ENCODE results near the gene ZNF334. TPM values are rescaled to one million over a fixed set of nuclear protein-coding genes. Genes with fewer than 3 reads are reported as not detected.
A peak's percentile ranks its signal among the peaks of the same experiment; 100 is the strongest.

The ZNF334 gene
- total RNA-seq, 1 donor from 2014 or later: 21.4 TPM

DNA sequence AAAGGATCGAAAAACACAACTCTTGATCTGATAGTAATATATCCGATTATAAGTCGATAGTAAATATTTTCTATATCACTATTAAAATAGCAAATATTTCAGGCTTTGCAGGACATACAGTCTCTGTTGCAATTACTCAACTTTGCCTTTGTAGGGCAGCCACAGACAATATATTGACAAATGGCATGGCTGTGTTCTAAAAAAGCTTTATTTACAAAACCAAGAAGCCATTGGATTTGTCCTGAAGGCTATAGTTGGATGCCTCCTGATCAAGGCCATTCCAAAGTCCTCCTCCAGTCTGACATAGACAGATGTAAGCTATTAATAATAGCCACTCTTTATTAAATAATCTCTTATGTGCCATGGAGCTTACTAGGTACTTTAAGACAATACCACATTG is 31.2 kb upstream of the ZNF334 start:
- TF ChIP-seq, protein P1, sequence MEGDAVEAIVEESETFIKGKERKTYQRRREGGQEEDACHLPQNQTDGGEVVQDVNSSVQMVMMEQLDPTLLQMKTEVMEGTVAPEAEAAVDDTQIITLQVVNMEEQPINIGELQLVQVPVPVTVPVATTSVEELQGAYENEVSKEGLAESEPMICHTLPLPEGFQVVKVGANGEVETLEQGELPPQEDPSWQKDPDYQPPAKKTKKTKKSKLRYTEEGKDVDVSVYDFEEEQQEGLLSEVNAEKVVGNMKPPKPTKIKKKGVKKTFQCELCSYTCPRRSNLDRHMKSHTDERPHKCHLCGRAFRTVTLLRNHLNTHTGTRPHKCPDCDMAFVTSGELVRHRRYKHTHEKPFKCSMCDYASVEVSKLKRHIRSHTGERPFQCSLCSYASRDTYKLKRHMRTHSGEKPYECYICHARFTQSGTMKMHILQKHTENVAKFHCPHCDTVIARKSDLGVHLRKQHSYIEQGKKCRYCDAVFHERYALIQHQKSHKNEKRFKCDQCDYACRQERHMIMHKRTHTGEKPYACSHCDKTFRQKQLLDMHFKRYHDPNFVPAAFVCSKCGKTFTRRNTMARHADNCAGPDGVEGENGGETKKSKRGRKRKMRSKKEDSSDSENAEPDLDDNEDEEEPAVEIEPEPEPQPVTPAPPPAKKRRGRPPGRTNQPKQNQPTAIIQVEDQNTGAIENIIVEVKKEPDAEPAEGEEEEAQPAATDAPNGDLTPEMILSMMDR (conservative IDR thresholded peaks at IDR 0.05): no peak
- H3K36me3 Mint-ChIP-seq (ENCODE audit: low read depth): no peaks in the 10 kb centered on the region
- H3K9me3 Mint-ChIP-seq: no peaks in the 10 kb centered on the region
- H3K4me1 Mint-ChIP-seq: no peaks in the 10 kb centered on the region
- H3K4me3 Mint-ChIP-seq: no peak overlapping the region
- DNase-seq (ENCODE audit: low read depth, low spot score): no peak
- peaks cover under 1% of the 10 kb centered on the region for H3K27me3 Mint-ChIP-seq (ENCODE audit: low read depth)
- no peak overlapping the region for H3K27ac Mint-ChIP-seq (ENCODE audit: unreplicated experiment)

DNA sequence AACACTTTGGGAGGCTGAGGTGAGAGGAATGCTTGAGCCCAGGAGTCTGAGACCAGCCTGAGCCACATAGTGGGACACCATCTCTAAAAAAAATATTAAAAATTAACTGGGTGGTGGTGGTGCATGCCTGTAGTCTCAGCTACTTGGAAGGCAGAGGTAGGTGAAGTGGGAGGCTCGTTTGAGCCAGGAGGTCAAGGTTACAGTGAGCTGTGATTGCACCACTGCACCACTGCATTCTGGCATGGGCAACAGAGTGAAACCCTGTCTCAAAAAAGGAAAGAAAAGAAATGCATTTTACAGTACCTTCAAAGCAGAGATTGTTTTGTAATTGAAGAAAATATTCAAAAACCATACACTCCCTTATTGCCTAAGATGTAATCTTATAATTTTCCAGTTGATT is 30.6 kb upstream of the ZNF334 start:
- Mint-ChIP-seq H3K9me3 (no peaks in the 10 kb centered on the region), H3K4me1 (no peaks in the 10 kb centered on the region), H3K4me3 (no peak overlapping the region), H3K27ac (ENCODE audit: unreplicated experiment) (no peak overlapping the region), H3K27me3 (ENCODE audit: low read depth) (peaks cover 5% of the 10 kb centered on the region), H3K36me3 (ENCODE audit: low read depth) (no peaks in the 10 kb centered on the region)
- no peak for DNase-seq (ENCODE audit: low read depth, low spot score)
- TF ChIP-seq, protein P1 (conservative IDR thresholded peaks at IDR 0.05): no peak

DNA sequence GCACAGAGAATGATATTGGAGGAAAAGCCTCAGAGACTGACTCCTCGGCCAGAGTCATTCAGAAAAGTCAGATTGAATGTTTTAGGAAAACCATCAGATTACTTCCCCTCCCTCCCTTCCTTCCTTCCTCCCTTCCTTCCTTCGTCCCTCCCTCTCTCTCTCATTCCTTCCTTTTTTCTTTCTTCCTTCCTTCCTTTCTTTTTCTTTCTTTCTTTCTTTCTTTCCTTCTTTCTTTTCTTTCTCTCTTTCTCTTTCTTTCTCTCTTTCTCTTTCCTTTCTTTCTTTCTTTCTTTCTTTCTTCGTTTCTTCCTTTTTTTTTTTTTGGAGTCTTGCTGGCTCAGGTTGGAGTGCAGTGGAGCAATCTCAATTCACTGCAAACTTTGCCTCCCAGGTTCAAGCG is 29.7 kb upstream of the ZNF334 start:
- Mint-ChIP-seq H3K4me1 (no peaks in the 10 kb centered on the region), H3K27ac (ENCODE audit: unreplicated experiment) (no peak overlapping the region), H3K36me3 (ENCODE audit: low read depth) (no peaks in the 10 kb centered on the region), H3K27me3 (ENCODE audit: low read depth) (peaks cover 8% of the 10 kb centered on the region), H3K9me3 (no peaks in the 10 kb centered on the region), H3K4me3 (no peak overlapping the region)
- no peak for DNase-seq (ENCODE audit: low read depth, low spot score)
- TF ChIP-seq, protein P1 (conservative IDR thresholded peaks at IDR 0.05): no peak

DNA sequence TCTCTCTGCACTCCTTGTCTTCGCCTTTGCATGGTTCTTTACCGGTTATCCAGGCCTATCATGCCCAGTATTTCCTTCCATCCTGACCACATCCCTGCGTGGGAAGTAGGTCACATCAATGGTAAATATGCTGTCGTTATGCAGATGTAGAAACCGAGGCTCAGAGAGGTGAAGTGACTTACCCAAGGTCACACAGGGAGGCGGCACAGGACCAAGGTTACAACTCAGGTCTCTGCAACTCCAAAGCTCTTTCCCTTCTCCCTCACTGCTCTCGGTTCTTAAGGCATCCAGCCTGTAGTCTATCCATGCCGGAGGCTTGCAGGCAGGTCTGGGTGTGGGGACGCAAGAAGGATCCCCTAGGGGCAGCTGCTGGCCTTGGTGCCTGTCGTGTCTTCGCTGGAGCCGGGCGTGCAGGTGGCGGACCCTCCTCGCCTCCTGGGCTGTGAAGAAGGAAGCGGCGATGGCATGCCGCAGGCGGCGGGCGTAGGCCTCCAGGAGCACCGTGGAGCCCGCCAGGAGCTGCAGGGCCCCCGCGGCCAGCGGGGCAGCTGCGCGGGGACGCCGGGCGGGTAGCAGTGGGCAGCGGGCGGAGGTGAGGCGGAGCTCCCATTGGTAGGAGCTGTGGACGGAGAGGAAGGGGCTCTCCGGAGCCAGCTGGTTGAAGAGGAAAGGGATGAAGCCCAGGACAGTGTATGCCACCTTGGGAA is 28.0 kb upstream of the ZNF334 start:
- DNase-seq (ENCODE audit: low read depth, low spot score): no peak
- Mint-ChIP-seq H3K9me3 (no peaks in the 10 kb centered on the region), H3K36me3 (ENCODE audit: low read depth) (no peaks in the 10 kb centered on the region)

DNA sequence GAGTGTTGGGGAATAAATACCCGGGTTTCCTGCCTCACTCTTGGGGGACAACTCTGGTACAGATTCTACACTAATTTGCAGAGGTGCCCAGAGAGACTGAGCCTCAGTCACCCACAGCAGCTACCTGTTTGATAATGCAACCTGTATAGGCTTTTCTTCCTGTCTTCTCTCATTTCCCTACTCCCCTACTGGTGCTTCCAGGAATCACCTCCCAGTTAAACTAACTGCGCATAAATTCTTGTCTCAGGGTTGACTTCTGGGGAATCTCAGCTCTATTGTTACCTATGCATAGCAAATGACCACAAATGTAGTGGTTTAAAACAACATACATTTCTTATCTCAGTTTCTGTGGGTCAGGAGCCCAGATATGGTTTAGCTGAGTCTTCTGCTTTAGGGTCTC is 25.8 kb upstream of the ZNF334 start:
- Mint-ChIP-seq H3K36me3 (ENCODE audit: low read depth) (no peaks in the 10 kb centered on the region), H3K4me1 (no peaks in the 10 kb centered on the region), H3K4me3 (no peak overlapping the region), H3K27me3 (ENCODE audit: low read depth) (peaks cover 14% of the 10 kb centered on the region), H3K9me3 (no peaks in the 10 kb centered on the region), H3K27ac (ENCODE audit: unreplicated experiment) (no peak overlapping the region)
- TF ChIP-seq, protein P1 (conservative IDR thresholded peaks at IDR 0.05): peak; percentile 17
- DNase-seq (ENCODE audit: low read depth, low spot score): no peak

More for the DNA sequence above, 28.0 kb upstream of the ZNF334 start:
- no peaks in the 10 kb centered on the region for H3K4me1 Mint-ChIP-seq
- H3K27me3 Mint-ChIP-seq (ENCODE audit: low read depth): peaks cover 12% of the 10 kb centered on the region
- no peak overlapping the region for H3K4me3 Mint-ChIP-seq
- TF ChIP-seq, protein P1 (conservative IDR thresholded peaks at IDR 0.05): no peak
- no peak overlapping the region for H3K27ac Mint-ChIP-seq (ENCODE audit: unreplicated experiment)

Measured in neural crest cell (in vitro differentiated cells).